CD4-positive, alpha-beta T cell treated with Interleukin-17A for 4 hours (primary cell): ENCODE measurements around the gene ADRA2B.
"Not testable (repeated sequence)": the region's sequence is repeated elsewhere in the genome, so short reads cannot be mapped to it uniquely, and the experiment has no call there.

Source experiments
- DNase-seq: peaks from one replicate; pipeline ENCODE4 v3.0.0-alpha.2; 2020; ENCODE audit warnings: mixed read lengths

Gene ADRA2B

GRCh38 chr2:96116424-96116878, at the start of gene ADRA2B:
Gene ADRA2B, minus strand, starts transcription at chr2:96116571. Its CDS starts 422 bp downstream, at chr2:96116149.
- peak; percentile 95 for DNase-seq

DNA sequence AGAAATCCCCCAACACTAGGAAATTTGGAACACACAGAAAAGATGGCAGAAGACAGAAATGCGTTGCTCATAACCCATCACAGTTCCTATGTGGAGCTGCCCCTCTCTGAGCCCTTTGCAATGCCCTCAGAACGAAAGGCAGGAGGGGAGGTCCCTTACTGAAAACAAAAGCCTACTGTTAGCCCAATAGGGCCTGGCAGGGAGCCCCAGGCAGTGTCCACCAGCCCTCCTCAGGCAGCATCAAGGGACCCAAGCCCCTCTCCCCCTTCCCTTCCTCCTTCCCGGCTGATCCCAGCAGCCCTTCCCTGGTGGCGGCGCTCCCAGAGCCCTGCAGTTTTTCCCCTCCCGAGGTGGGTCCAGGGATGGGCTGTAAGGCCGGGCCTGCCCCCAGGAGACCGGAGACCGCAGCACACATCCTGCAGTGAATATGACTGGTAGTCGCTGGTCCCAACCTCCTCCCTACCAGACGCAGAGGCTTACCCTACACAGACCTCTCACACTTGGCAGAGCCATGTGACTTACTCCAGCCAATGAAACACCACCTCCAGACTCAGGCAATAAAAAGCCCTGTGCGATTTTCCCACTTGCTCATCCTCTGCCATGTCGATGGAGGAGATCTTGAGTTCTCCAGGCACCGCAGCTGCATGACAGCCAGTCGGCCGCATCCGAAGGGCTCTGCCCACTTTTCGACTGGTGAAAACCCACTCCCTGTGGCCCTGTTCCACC, 48.3 kb upstream of the ADRA2B start:
- peak; percentile 66 for DNase-seq

DNA sequence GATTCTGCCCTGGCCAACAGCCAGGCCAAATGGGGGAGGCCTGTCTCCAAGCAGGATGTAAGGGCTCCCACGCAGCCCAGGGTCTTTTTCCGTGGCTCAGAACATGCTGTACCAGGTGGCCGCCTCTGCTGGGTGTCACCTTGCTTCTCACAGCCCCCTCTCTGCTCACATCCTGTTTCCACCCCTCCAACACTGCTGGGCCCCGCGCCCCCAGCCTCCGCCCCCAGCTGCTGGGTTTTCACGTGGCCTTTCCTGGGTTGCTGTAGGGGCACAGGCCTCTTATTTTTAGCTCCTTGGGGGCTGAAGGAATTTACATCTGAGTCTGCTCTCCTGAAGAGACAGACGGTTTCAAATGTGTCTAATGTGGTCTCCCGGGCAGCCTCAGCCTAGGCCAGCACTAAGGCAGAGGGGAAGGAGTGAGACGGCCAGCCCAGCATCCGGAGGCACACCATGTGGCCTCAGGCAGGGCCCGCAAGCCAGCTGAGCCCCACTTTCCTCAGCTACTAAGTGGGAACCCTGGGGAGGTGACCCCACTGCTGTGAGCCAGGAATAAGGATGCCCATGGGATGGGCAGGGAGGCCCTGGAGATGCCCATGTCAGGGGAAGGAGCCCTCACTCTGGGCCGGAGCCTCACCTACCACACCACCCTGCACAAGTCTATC, 47.5 kb upstream of the ADRA2B start:
- DNase-seq: peak; percentile 62

- no peak for DNase-seq
Measured at GRCh38 chr2:96163415-96163767, 47.0 kb upstream of the ADRA2B start.

DNA sequence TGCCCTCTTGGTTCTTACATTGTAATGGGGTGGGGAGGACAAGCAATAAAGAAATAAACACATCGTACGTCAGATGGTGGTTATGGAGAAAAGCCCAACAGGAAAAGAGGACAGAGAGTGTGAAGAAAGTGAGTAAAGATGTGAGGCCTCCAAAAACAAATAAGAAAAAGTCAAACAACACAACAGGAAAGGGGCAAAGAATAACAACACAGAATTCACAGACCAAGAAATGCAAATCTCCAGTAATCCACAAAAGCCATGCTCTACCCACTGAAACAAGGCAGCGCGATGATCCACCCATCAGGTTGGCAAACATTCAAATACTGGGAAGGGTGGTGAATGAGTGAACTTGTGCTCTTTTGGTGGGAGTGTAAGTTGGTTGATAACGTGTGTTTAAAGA, 45.5 kb upstream of the ADRA2B start:
- DNase-seq: no peak

- DNase-seq: not testable (repeated sequence)
Measured at GRCh38 chr2:96160366-96160765, 44.0 kb upstream of the ADRA2B start.

DNA sequence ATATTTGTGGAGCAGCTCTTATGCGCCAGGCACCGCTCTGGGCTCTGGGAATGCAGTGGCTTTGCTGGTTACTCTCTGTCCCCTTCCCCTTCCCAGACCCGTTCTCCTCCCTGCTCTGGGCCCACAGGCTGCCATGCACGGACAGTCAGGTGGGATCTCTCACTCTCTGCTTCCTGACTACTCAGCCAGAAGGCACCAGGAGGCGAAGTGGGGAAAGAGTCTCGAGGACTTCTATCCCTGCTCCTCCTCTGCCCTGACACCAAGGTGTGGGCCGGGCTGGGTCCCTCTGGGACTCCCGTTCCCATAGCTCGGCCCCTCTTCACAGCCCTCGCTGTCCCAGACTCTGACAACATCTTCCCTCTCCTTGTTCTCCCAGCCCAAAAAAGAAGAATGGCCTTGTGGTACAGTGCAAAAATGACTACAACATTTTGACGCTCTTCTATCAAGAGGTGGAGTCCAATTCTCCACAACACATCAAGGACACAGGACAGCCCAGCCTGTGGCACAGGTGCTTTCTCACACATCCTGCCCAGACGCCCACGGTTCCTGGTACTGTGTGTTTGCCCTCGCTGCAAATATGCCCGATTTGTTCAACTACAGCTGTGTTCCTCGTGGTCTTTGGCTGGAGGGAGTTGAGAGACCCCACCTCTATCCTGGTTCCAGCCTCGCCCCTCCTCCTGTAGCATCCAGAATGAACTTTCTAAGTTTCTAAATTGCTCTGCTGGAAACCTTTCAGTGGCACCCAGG, 42.9 kb upstream of the ADRA2B start:
- DNase-seq: peak; percentile 70

GRCh38 chr2:96158554-96158940, 42.2 kb upstream of the ADRA2B start:
- no peak for DNase-seq

- DNase-seq: peak; percentile 91
Measured at GRCh38 chr2:96157649-96158553, 41.5 kb upstream of the ADRA2B start.

GRCh38 chr2:96156926-96157648, 40.7 kb upstream of the ADRA2B start:
- no peak for DNase-seq

- DNase-seq: peak; percentile 35
Measured at GRCh38 chr2:96156011-96156820, 39.8 kb upstream of the ADRA2B start.

DNA sequence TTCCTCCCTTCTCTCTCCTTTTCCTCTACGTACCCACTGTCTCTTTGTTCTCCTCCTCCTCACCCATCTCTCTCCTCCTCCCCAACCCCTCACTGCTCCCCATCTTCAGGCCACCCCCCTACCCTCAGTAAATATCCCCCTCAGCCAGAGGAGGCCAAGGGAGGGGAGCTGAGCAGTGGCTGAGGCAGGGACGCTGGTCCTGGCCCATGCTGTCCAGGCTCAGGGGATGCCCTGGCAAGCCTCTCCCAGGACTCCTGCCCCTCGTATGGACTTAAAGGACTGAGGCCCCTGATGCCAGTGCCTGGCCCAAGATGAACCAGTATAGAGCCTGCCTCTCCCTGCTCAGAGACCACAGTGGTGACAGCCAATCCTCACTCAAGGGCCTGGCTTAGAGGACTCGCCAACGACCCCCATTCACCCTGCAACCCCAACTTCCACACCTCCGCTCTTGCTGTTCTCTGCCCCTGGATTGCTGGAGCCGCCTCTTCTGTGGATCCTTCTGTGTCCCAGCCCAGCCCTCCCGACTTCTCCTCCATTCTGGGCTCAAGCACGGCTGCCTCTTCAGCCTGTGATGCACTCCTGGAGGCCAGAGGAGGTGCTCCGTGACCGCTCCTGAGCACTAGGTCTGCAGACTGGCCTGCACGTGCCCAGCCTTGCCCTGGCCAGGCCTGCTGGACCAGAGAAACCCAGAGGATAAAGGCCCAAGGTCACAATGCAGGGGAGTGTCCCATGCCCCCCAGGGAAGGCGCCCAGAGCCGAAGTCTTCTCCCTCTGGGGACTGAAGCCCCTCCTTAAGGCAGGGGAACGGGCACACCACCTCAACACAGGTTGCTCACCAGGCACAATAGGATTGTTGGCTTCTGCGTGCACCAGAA, 38.4 kb upstream of the ADRA2B start:
- DNase-seq: no peak

DNA sequence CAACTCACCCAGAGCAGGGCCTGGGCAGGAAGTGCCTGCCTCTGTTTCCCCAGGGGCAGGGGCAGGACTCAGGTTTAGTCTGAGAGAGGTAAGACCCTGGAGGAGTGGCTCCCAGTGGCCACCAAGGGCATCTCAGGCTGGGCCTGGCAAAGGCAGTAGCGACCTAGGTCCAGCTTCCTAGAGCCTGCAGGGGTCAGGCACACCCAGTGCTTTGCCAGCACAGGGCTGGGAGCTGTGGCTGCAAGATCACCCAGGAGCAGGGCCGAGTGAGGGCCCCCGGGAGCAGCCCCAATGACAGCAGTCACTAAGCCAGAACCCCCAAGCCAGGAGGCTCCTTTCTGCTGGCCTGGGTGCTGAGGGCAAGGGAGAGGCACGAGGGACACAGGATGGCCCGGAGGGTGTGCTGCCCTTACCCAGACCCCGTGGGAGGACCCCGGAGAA, 37.6 kb upstream of the ADRA2B start:
- no peak for DNase-seq

DNA sequence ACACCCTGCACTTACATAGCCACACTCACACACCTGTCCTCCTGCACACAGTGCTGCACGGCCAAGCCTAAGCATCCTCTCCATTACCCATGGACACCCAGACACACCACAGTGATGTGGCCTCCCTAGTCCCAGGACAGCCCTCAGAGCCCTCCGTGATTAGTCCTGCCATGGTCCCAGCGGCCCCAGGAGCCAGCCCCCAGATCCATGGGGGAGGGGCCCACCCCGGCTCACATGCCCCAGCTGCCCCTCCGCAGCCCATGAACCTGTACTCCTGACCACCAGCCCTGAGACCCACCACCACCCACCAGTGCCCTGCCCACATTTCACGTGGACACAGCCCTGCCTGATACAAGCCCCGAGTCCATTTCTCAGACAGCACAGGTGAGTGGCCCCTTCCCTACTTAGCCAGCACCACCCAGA, 36.9 kb upstream of the ADRA2B start:
- DNase-seq: no peak

DNA sequence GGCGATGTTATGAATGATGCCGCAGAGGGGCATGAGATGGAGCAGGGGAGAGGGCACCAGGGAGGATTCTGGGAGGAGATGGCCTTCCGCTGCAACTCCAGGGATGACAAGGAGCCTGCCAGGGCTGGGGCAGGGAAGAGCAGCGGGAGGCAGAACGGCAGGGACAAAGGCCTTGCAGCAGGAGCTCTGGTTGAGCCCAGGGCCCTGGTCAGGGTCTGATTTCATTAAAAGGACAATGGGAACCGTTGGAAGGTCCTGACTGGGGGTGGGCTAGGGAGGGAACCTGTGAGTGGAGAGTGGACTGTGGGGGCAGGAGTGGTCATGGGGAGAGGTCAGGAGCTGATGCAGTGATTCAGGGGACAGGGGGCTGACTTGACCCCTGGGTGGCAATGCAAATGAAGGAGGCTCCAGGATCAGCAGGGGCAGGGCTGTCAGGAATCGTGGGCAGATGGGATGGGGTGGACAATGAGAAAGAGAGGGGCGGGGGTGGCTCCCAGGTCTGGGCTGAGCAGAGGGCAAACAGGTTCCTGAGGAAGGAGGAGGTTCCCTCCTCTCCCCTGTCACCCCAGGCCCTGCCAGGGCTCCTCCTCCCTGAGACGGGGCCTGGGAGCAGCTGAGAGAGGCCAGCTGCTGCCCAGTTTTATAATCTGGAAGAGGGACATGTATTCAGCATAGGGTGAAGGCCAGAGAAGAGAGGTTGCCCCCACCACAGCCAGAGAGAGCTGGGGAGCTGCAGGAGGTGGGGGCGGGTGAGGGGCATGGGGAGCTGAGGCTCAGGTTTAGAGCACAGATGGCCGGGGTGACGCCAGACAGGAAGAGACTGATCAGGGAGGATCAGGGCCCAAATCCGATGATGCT, 36.2 kb upstream of the ADRA2B start:
- no peak for DNase-seq

- no peak for DNase-seq
Measured at GRCh38 chr2:96151595-96152303, 35.4 kb upstream of the ADRA2B start.

DNA sequence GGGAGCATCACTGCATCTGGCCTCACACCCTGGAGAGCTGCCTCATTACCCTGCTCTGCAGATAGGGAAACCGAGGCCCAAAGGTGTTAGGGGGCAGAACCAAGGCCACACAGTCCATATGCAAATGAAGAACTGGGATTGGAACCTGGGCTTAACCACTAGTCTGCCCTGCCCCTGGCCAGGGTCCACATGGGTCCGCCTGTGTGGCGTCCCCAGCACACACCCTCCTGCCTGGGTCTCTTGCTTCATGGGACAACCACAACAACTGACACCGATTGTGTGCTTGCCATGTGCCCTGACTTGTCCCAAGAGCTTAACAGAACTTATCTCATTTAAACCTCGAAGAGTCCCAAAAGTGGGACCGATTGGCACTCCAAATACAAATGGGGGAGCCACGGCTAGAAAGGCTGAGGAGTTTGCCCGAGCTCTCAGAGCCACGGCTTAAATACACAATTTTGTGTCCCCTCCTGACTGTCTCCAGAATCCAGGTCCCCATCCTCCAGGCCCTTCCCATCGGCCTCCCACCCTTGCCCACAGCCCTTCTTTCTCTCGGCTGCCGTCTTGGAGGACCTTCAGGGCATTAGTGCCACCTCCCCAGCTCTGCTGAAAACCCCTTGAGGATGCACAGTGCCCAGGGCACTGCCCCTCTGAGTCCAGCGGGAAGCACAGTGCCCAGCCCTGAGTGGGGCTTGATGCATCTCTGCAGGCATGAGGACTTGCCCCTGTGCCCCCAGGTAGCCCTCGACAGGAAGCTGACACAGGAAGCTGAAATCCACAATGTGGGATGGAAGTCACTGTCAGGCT, 34.6 kb upstream of the ADRA2B start:
- DNase-seq: no peak
